RPMI7951 (cell line): ENCODE data around the gene SRCIN1. TPM values are rescaled to one million over a fixed set of nuclear protein-coding genes. Genes with fewer than 3 reads are reported as not detected.
A peak's percentile ranks its signal among the peaks of the same experiment; 100 is the strongest.

Experiments
- DNase-seq: peaks from one replicate; pipeline ENCODE4 v3.0.0-alpha.2; 2012; ENCODE audit warnings: low read depth
- total RNA-seq: library from RNA; depleted of rRNA; stranded (reverse); fragments of >200 nt; shearing (Covaris generic); gene quantifications from 2 replicates; pipeline ENCODE4 v1.2.3, GENCODE V29; 2014

The SRCIN1 gene
- total RNA-seq, 1 experiment from 2014 or later, result not detected

DNA sequence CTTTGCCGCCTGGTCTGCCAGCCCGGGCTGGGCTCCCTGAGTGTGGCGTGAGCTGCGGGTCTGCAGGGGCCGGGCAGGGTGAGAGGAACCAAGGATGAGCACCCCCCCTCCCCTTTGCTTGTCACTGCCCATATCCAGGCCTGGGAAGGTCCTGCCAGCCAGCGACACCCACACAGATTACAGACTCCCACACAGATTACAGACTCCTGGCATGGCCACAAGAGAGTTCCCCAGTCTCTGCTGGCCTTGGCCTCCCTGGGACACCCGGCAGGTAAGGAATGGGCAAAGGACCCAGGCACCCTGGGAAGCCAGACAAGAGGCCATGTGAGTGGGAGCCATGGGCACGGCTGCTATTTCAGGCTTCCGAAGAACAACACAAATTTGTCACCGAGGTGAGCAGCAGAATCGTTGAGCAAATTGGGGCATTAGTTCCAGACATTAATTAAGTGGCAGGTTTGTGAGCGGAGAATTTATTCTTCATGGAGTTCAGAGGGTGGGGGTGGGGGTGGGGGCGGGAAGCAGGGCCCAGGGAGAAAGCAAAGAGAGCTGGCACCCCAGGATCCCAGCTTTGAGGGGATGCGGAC, 41.4 kb downstream of the SRCIN1 start:
- no peak for DNase-seq

DNA sequence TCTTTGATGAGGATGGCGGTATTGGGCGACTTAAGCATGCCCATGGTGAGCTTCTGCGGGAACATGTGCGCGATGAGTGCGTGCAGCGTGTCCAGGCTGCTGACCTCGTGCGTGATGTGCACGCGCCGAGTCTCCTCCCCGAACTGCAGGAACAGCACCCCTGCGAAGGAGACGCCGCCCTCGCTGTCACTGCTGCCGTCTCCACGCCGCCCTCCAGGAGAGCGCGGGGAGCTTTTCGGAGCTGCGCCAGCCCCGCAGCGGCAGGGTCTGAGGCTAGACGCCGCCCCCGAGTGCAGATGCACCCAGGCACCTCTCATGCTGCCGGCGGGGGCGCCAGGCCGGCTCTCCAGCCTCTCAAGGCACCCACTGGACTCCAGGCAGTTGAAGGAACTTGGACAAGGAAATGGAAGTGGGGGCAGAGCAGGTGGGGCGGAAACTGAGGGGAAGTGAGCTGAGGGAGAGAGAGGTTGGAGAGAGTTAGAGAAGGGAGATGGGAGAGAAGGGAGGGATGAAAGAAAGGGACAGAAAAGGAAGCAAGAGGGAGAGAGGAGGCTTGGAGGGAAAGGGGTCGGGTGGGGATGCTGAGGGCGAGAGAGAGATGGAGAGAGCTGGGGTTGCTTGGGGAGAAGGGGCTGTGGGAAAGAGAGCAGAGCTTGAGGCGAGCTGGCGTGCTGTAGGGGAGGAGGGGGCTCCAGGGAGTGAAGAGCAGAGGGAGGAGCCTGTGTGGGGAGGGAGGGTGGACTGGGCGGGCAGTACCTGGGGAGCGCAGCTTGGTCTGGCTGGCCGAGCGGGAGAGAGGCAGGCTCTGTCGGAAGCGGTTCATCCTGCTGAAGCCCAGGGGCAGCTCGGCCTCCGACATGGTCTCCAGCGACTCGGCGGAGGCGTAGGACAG, 42.1 kb downstream of the SRCIN1 start:
- DNase-seq, result no peak

DNA sequence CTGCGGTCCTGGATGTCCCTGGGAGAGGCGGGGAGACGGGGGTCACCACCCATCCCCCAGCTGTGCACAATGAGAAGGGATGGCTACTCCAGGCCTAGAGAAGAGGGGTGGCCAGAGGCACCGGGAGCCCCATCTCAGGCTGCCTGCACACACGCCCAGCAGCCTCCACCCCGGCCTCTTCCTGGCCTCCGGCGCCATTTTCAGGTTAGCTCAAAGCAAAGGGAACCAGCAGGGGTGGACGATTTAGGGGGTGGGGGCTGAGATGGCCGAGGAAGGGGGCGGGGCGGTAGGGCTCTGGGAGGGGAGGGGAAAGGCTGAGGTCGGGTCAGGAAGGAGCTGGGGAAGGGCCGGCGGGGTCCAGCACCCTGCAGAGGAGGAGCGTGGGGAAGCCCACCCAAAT, 42.8 kb downstream of the SRCIN1 start:
- DNase-seq, result no peak

DNA sequence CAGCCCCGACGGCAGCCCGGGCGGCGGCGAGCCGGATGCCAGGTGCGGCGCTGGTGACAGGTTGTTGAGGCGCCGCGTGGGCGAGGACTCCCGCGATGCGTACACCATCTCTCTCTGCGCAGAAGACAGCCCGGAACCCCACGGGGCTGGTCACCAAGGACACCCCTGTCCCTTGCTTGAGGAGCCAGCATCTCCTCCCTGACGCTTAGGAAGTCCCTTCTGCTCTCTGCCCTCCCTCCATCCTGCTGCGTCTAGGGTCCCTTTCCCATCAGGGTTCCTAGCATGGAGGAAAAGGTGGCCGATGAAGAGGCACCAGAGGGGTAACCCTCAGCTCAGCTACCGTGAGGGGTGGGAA, 43.6 kb downstream of the SRCIN1 start:
- DNase-seq, result no peak

DNA sequence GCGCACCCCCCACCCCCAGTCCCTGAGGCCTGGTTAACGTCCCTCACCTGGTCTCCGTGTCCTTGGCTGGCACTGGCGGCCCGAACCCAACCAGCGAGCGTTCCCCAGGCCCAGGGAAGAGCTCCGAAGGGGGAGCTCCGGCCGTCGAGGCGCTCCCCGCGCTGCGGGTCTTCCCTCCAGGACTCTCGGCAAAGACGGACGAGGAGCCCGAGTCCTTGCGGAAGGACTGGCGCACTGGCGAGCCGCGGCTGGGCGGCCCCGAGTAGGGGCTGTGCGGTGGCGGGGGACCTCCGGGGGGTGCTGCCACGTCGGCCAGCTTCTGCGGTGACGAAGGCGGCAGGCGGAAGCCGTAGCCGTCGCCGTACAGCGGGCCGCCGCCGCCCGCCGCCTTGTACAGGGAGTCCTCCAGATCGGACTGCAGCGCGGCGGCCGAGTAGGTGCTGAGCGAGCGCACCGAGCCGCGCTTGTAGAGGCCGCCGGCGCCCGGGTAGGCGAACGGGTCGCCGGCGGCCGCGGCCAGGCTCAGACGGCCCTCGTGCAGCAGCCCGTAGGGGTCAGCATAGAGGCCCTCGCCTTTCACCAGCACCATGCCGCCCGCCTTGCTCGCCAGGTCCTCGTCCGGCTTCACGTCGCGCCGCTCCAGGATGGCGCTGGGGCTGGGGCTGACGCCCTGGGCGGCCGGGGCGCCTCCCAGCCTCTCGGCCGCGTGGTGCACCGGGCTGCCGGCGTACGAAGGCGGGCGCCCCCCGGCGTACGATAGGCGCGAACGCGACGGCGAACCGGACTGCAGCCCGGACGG, 44.1 kb downstream of the SRCIN1 start:
- DNase-seq, result no peak

DNA sequence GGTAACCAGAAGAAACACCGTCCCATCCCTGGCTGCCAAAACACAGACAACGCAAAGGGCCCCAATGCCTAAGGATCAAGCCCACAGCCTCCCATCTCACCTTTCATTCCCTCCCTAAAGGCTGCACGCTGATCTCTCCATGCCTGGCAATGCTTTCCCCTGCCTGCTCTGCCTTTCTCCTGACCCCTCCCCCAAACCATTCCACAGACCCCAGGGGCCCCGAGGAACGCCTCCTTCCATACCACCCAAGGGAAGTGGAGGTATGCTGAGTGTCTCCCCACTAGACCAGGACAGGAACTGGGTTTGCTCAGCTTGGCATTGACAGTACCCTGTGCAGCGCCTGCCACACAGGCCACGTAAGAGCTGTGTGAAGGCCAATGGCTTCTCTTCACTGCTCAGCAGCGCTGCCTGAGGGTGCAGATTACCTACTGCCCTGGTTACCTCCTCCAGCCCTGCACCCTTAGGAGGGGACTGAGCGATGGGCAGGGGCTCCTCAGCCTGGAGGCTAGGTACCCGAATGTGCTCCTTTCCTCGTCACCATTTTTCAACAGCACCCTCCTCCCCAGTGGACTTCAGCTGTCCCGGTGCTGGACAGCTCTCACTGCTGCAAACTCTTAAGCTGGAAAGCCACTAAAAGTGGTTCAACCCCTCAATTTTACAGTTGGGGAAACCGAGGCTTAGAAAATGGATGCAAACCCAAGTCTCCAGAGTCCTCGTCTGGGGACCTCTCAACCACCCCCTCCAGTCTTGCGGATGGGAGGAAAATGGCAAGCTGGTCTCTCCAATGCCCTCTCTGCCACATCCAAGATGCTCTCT, 45.0 kb downstream of the SRCIN1 start:
- DNase-seq, result peak; percentile 14

DNA sequence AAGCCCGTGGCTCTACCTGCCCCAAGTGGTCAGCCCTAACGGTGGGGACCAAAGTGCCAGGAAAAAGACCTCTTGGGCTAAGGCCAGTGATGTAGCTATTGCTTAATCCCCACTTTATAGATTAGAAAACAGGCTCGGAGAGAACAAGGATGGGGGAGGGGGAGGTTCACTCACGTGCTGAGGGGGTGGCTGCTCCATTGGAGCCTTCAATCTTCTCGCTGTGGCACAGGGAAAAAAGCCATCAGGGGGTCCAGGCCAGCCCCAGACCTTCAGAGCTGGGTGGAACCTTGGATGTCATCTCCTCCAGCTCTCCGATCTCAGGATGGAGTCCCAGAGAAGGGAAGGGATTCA, 45.9 kb downstream of the SRCIN1 start:
- no peak for DNase-seq

DNA sequence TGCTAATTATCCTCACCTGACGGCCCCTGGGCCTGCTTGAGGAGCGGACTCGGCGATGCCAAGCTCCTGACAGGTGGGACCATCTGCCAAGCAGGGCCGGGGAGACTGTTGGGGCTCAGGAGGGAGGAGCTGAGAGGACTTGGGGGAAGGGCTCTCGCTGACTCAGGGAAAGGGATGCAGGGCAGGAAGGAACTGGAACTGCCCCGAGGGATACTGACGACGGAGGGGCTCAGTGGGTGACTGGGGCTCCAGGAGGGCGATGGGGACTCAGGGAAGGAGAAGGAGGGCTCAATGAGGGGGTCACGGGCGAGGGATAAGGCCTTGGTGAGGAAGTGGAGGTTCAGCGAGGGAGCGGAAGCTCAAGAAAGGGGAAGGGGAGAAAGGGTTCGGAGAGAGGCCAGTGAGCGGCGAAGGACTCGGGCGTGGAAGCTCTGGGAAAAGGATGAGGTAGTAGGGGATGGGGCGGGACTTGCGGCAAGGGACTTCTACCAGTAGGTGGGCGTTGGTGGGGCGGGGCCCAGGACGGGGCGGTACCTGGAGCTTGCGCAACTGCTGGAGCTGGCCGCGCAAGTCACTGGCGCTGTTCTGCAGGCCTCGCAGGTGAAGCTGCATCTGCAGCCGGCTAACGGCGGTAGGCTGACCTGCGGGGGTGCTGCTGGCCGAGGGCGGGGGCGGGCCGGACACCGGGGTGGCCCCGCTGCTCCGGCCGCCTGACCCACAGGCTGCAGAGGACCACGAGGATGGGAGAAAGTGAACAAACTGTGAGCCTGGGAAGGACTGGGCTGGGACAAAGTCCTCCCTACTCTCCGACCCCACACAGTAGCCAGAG, 46.5 kb downstream of the SRCIN1 start:
- DNase-seq, result peak; percentile 79

DNA sequence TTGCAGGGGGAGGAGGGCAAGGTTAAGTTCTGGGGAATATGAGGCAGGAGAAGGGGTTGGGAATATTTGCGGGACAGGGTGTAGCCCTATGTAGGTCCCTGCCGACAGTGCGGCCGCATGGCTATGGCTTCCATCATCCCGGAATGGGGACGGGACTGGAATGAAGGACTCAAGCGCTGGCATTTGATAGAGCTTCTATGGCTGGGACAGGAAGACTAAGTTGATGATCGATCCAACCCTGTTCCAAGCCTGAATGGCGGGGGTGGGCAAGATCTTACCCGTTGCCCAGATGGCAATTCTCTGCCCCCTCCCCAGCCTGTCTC, 47.1 kb downstream of the SRCIN1 start:
- no peak for DNase-seq

DNA sequence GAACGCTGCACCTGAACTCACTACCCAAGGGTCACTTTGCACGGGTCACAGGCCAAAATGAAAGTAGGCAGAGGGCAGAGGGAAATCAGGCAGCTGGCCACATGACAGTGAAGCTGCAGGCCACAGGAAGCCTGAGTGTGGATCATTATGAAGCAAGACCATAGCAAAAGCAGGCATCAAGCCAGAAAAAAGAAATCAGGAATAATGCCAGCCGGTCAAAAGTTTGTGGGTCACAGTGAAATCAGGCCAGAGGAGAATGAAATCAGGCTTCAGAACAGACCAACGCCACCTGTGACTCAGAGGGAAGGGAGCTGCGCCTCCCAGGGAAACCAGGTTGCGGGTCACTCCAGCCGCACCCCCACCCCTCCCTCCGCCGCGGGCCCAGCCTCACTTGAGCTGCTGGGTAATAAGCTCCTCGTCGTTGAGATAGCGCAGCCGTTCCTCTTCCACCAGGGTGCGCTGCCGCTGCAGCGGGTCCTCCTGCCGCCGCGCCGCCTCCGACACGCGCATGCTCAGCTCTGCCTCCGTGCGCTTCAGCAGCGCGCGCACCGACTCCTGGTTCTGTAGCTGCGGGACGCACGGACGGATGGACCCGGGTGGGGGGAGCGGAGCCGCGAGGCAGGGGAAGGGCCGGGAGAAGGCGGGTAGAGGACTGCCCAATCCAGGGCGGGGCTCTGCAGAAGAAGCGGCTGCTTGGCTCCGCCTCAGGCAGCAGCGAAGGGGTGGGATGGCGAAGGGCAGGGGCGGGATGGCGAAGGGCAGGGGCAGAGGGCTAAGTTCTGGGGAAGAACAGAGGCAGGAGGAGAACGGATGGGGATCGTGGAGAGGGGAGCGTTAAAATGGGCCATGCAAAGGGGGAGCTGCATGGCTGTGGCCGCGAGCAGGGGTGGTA, 47.7 kb downstream of the SRCIN1 start:
- peak; percentile 86 for DNase-seq

DNA sequence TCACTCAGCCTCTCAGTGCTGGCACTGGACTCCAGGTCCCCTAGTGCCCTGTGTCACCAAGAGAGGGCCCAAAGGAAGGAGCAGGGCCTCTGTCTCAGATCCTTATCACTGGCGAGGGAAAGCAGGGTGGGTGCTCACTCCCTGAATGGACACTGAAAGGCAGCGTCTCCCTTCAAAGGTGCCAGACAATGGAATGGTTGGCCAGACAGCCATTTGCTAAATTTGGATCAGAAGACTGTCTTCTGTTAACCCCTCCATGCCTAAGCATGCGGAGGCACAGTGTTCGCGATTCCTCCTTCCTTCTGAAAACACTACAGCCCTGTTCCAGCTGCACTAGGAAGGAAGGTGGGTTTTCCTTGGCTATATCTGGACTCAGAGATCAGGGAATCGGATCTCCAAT, 48.4 kb downstream of the SRCIN1 start:
- no peak for DNase-seq

DNA sequence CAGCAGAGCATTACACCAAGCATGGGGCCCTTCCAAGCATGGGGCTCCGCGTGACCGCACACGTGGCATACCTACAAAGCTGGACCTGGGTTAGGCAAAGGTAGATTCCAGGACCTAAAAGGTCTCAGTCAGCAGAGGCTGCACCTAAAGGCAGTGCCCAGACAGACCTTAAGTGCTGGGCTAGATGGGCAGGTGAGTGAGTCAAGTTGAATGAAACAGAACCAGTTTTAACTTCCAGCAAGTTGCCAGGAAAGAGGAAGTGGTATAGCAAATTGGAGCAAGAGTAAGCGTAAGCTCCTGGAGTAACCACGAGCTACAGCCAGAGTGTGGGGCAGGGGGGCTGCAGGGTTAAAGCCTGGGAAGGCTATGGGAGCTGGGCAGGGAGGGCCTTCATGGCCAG, 49.5 kb downstream of the SRCIN1 start:
- DNase-seq, result no peak

DNA sequence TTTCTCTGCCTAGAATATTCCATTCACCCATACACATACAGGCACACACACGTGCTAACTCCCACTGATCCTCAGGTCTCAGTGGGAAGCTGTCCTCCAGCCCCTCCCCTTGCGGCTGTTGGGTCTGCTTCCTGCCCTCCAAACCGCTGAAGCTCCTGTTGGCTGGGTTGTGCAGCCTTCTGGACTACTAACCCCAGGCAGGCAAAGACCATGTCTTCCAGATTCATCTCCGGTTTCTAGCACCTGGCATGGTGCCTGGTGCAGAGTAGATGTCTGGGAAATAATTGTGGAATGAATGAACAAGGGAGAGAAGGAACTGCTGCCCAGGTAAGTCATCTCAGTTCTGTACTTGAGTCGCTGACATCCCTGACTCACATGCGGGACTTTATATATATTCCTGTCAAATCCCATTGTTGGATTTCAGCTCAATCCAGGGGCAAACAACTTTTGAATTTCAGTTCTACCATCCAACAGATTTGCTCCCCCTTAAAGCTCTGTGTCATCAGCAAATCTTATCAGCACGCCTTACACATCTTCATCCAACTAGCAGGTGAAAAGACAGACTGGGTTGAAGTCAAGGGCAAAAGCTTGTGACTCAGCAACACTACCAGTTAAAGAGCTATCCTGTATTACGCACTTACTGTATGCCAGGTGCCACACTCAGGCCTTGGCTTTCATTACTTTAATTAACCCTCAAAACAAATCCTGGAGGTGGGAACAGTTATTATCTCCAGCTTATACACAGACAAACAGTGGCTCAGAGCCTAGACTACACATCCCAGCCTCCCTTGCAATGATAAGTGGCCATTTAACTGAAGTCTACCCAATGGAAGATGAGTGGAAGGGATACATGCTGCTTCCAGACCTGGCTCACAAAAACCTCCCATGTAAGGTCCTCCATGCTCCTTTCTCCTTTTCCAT, 51.1 kb downstream of the SRCIN1 start:
- peak; percentile 19 for DNase-seq

DNA sequence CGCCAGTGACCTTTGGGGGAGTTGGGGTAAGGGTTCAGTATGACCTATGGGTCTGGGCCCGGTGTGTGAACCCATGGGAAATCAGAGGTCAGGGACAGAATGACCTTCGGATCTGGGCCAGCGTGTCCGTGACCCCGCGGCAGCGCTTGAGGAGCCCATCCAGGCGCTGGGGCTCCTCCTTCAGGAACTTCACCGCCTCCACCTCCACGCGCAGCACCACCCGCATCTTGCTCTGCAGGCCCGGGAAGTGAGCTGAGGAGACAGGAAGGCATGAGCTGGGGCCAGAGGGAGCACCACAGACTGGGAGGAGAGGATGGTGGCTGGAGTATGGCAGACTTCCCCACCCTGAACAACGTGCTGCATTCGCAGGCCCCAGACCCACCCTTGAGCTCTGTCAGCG, 53.4 kb downstream of the SRCIN1 start:
- DNase-seq, result no peak

DNA sequence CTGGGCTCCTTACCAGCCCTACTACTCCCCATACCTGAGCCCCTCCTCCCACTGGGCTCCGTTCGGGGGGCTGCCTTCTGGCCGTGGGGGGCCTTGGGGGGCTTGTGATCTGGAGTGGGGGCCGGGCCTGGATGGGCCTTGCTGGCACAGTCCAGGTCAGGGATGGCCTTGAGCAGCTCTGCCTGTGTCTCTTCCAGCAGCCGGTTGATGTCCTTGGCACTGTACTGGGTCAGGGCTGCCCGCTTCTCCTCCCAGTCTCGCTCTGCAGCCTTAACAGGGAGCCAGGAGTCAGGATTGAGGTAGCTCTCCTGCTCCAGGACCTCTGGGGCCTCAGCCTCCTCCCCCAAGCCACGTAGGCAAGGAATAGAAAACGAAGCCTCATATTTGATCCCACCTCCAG, 54.6 kb downstream of the SRCIN1 start:
- DNase-seq, result no peak

DNA sequence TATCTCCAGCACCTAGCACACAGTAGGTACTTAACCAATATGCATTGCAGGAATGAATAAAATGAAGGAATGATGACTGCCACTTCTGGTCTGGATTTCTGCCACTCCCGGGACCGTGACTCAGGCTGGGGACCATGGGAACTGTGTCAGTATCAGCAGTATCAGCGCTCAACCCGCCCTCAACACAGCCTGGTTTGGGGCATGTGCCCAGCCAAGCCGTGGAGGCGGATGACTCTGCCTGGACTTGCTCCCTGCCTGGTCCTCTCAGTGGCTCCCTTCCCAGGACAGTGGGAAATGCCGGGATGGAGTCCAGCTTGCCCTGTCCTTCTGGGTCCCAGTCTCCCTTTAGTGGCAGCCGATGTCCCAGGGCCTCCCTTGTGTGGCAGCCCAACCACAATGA, 55.1 kb downstream of the SRCIN1 start:
- DNase-seq, result peak; percentile 63

DNA sequence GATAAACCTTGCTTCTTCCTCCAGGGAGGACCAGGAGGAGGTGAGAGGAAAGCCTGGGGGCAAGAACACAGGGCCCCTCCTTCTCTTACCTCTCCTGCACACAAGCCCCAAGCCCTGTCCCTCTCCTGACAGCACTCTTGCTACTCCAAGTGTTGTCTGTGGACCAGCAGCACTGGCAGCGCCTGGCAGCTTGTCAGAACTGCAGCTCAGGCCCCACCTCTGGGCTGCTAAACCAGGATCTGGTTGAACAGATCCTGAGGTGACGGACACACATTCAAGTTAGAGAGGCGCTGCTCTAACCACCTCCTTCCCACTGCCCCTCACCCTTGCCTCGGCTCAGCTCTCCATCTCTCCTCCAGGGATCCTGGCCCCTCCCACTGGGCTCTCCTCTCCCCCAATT, 56.5 kb downstream of the SRCIN1 start:
- DNase-seq, result no peak

DNA sequence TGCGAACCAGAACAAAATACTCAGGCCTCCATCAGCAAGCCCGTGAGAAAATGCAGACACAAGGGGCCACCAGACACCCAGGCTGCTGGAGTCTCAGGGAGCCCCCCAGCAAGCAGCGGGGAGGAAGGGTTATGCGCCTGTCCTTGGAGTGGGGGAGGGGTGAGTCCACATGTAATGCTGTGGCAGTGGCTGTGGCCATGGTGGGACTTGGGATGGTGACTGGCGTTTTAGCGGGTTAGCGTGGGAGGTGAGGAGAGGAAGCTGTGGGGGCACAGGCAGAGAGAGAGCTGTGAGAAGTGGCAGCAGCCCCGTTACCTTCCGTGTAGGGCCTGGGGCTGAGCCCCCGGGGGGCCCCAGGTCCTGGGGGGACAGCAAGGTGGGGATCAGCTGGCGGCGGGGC, 58.3 kb downstream of the SRCIN1 start:
- no peak for DNase-seq

DNA sequence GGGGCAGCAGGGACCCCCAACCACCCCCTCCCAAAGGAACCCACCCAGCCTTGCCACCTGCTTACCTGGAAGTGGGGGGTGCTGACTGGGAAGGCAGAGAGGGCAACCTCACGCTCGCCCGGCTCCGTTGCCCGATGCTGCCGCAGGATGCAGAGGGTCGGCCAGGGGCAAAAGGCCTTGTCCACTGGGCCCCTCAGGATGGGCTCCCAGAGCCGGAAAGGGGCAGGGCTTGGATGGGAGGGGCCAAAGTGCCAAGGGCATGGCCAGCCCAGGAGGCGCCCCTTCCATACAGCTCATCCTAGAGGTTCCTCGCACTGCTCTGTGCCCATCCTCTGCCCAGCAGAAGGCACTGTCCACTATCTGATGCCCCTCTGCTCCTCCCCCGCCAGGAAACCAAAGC, 59.4 kb downstream of the SRCIN1 start:
- DNase-seq, result no peak
